ENCODE results near the gene C4BPA. TPM values are rescaled to one million over a fixed set of nuclear protein-coding genes. Genes with fewer than 3 reads are reported as not detected.
A peak's percentile ranks its signal among the peaks of the same experiment; 100 is the strongest.

C4BPA gene
- total and polyA plus RNA-seq, 4 donors: 49.5 to 1,527 (median 1,194) TPM

- Histone ChIP-seq H3K9me3 (ENCODE audit: control insufficient read depth in 4 of 4, low read length in 3 of 4) (no peaks in the 10 kb centered on the region), H3K36me3 (ENCODE audit: control insufficient read depth in 4 of 4, insufficient read depth in 3 of 4, low read depth in 1 of 4, low read length in 3 of 4) (peaks cover 12 to 55% (median 42%) of the 10 kb centered on the region in 4 donors), H3K27me3 (ENCODE audit: control insufficient read depth in 4 of 4, insufficient read depth in 4 of 4, low read length in 3 of 4) (no peaks in the 10 kb centered on the region), H3K27ac (ENCODE audit: low read depth in 1 of 2, low read length in 2 of 2) (peak overlapping the region in 1 of 2 donors; percentile 26), H3K9ac (ENCODE audit: low read depth in 1 of 2, low read length in 2 of 2) (no peak overlapping the region), H3K4me1 (ENCODE audit: control insufficient read depth in 4 of 4, insufficient read depth in 4 of 4, low read length in 3 of 4) (peaks cover 6 to 19% (median 13%) of the 10 kb centered on the region in 4 donors), H3K4me3 (ENCODE audit: low read depth in 1 of 3, low read length in 3 of 3) (no peak overlapping the region)
- DNase-seq (ENCODE audit: low spot score): no peak
- 36% methylated on average over 1 of the region's 1 CpG for WGBS
- TF ChIP-seq EGR1 (IDR thresholded peaks at IDR 0.05; ENCODE audit: low read depth in 2 of 2) (no peak), MAX (IDR thresholded peaks at IDR 0.05) (no peak), GABPA (IDR thresholded peaks at IDR 0.05 in 1 of 2, conservative IDR thresholded peaks at IDR 0.05 in 1 of 2) (no peak), YY1 (IDR thresholded peaks at IDR 0.05) (no peak), REST (IDR thresholded peaks at IDR 0.05) (no peak), FOXA1 (IDR thresholded peaks at IDR 0.05) (no peak), ATF3 (IDR thresholded peaks at IDR 0.05) (no peak), RXRA (IDR thresholded peaks at IDR 0.05) (no peak), NR2F2 (IDR thresholded peaks at IDR 0.05) (no peak), HNF4G (IDR thresholded peaks at IDR 0.05) (no peak), CTCF (IDR thresholded peaks at IDR 0.05; ENCODE audit: low read depth, low read length, missing input control) (no peak), JUND (IDR thresholded peaks at IDR 0.05) (no peak), HNF4A (conservative IDR thresholded peaks at IDR 0.05) (no peak), TAF1 (conservative IDR thresholded peaks at IDR 0.05) (no peak), FOXA2 (IDR thresholded peaks at IDR 0.05) (no peak), RAD21 (IDR thresholded peaks at IDR 0.05) (no peak)
- TF ChIP-seq, protein P1, sequence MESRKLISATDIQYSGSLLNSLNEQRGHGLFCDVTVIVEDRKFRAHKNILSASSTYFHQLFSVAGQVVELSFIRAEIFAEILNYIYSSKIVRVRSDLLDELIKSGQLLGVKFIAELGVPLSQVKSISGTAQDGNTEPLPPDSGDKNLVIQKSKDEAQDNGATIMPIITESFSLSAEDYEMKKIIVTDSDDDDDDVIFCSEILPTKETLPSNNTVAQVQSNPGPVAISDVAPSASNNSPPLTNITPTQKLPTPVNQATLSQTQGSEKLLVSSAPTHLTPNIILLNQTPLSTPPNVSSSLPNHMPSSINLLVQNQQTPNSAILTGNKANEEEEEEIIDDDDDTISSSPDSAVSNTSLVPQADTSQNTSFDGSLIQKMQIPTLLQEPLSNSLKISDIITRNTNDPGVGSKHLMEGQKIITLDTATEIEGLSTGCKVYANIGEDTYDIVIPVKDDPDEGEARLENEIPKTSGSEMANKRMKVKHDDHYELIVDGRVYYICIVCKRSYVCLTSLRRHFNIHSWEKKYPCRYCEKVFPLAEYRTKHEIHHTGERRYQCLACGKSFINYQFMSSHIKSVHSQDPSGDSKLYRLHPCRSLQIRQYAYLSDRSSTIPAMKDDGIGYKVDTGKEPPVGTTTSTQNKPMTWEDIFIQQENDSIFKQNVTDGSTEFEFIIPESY (IDR thresholded peaks at IDR 0.05): no peak
Observed at GRCh38 chr1:207130252-207131036, 26.4 kb downstream of the C4BPA start.

Data from liver (tissue), 9 donors.